Stimulated activated CD8-positive, alpha-beta memory T cell treated with anti-CD3 and anti-CD28 coated beads, Interleukin-7, amount 100 ng/mL, for 24 hours (primary cell): Measurements from ENCODE around the gene MRPS14.

Source experiments
- DNase-seq: peaks from one replicate; pipeline ENCODE4 v3.0.0-alpha.2; 2020; ENCODE audit warnings: low read depth

The MRPS14 gene

DNA sequence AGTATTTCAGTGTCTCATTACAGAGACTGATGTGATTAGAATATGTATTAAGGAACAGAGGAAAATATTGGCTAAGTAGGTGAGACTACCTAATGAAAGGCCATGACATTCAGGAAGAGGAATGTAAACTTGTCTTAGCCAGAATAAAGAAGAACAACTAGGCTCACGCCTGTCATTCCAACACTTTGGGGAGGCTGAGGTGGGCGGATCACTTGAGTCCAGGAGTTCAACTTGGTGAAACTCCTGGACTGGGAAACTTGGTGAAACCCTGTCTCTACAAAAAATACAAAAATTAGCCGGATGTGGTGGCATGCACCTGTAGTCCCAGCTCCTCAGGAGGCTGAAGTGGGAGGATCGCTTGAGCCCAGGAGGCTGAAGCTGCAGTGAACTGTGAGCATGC lies 38.3 kb downstream of the MRPS14 start:
- DNase-seq = no peak

GRCh38 chr1:174982971-174983689 lies 40.1 kb downstream of the MRPS14 start:
- no peak for DNase-seq

- DNase-seq = no peak
Measured at GRCh38 chr1:174976436-174977108, 46.7 kb downstream of the MRPS14 start.

DNA sequence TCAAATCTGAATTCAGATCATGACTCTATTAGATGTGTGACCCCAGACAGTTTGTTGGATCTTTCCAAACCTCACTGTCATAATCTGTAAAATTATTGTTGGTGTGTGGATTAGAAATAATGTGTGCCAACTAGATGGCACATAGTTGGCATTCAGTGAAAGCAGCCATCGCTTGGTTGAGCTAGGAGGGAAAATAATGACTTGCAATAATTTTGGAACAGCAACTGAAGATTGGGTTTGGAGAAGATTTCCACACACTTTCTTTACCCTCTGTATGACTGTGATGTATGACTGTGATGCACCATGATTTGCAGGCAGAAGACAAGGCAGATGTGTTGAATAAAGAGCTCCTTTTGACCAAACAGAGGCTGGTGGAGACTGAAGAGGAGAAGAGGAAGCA lies 47.5 kb downstream of the MRPS14 start:
- no peak for DNase-seq

DNA sequence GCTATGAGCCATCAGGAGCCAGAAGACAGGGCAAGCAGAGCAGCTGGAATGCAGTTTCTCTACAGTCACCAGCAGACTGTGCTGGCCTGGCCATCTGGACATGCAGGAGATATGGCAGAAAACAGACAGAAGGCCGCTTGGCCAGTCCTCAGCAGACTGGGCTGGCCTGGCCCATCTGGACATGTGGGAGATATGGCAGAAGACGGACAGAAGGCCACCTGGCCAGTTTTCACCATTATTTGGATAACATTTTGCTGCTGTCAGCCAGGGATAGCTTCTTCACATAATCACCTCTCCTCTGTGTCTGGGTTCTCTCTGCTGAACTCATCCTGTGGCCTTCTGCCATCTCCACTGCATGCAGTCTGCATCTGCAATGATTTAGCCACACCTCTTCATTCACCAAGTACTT lies 48.5 kb downstream of the MRPS14 start:
- DNase-seq = no peak

DNA sequence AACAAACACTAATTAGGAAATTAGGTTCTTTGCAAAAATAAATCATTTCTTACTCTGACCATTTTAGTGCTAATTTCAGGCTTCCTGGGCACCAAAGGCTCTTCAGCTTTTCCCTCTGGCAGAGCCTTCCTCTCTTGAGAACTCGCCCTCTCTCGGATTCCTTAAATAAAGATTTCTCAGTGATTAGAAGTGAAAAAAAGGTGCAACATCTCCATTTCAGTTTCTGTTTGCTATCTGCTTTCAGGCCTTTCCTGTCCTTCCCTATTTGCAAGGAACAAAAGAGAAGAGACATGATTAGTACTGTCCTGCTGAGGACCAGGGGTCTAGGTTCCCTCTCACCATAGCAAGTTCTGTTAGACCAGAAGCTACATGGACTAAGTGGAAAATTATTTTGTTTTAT lies 51.3 kb downstream of the MRPS14 start:
- DNase-seq = no peak

DNA sequence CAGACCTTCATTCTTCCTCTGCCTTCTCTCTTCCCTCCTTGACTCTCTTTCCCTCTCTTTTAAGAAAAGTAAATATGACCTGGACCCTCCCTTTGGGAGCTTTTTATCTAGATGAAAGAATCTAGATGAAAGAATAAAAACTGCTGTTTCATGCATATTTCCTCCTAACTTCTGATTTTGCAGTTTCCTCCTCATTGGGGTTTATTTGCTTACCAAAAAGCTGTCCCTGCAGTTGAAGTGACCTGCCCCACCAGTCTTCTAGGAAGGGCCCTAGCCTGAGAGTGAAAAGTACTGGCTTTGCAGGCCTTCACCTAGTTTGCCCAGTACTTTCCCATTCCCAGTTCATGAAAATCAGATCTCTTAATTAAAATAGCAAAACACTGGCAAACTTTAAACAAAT lies 51.8 kb downstream of the MRPS14 start:
- no peak for DNase-seq

- no peak for DNase-seq
Measured at GRCh38 chr1:174969977-174970376, 53.2 kb downstream of the MRPS14 start.

DNA sequence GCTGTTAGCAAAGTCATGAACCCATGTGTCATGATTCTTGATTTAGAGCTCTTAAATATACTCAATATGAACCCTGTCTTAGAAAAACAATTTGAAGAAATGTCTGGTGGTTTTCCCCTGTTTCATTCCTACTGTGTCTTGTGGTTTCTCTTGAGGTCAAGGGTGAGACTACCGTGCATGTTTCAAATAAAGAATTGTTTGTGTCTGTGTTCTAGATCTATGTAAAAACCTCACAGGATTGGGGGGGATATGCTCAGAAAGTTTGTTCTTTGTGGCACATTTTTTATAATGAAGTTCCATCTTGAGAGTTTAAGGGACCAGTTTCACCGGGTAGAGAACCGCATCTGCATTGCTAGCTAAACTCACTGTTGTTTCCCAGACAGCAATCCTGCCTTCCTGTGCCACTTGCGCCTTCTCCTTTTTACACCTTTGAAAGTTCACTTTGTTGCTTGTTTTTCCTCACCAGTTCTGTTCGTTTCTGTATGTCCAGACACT lies 54.4 kb downstream of the MRPS14 start:
- no peak for DNase-seq

DNA sequence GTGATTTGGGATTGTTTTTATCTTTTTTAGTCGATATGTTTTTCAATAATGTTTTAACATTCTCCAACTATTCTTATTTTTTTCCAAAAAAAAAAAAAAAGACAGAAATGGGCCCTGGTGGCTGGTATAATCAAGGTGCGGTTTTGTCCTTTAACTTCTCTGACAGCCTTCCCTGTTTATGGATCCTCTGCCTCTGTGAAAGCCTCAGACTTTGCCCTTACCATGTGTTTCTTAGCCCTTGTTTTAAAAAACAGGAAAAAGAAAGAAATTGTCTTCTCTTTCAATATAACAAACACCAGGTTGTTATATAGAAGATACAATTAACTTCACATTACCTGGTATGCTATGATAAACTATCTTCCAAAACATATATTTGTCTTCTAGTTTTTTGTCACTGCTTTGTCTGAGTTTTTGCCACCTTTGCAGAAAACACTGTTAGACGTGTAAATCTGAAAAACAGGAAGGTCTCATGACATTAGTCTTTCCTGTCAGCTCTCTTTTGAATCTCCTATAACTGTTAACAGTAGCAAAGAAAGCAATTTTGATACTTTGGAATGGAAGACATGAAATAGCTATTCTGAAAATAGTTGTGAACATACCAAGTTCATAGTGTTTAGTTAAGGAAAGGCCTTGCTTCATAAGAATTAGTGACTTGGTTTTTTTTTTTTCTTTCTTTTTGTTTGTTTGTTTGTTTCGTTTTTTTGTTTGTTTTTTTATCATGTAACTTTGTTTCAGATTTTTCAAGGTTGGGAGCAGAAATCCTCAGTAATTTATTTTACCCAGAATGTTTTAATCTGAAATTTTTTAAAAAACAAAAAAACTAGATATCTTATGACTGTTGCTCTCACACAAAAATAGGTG lies 55.1 kb downstream of the MRPS14 start:
- no peak for DNase-seq

GRCh38 chr1:174966008-174966572 lies 57.1 kb downstream of the MRPS14 start:
- DNase-seq = no peak

DNA sequence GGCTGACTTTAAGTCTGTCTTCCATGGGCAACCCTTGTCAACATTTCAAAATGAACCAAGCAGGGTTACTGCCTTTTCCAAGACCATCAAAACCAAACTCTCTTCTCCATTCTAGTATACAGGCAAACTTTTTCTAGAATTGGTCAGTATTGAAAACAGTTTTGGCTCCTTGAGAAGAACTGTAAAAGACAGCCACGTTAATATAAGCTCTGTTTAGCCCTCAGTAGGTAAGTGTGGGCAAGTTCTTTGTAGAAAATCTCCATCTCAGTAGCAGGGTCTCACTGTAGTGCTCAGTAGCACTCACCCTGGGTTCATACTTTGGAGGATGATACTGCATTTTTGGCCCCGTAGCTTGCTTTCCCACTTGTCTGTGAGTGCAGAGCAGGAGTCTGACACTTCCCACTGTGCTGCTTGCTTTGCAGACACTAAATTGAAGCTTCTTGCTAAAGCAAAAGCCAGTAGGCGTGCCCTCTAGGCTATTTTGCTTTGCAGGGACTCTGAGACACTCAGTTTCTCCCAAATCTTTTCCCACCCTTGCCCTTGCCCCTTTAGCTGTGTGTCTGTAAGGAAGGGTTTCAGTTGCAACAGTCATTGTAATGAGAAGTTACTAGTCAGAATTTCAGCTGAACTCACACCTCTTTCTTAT lies 57.7 kb downstream of the MRPS14 start:
- no peak for DNase-seq

DNA sequence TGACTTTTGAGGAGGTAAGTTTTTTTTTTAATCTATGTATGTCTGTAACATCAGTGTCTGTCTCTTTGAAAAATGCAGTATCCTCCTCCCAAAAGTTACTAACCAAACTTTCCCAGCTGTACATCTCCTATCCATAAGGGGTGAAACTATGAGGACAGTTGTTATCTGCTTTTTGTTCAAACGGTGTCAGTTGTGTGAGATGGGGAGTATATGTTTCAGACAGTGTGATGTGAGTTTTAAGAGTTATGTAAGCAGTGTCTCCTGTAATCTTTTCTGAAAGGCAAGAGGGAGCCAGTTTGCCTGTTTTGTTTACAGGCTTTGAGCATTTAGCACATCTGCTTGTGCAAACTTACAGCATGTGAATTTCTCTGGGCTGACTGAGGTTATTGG lies 58.3 kb downstream of the MRPS14 start:
- no peak for DNase-seq

DNA sequence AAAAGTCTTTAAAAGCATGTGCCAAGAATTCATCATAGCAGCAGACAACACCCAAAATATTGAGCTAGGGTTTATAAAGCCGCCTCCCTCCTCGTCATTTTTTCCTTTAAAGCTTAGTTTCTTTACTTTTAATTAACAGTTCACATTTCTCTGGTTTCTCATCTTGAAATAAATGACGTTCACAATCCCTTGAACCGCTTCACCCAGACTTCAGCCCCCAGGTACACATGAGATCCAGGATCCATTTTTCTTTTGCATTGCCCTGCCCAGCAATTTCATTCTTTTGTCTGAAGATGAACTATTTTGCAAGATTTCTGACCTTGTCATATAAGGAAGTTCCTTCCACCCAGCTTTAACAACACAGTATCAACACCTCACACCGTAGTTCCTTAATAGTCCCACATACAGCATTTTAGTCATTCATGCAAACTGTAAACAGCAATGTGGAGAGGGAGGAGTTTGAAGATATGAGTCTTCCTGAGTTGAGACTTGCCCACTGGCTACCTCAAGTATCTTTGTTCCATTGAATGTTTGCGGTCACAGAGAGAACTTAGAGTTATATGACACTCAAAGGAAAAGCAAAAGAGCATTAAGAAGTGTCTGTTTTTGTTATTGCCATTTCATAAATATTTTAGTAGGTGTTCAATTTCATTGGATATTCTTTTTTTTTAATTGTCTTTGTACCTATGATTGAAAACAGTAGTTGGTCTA lies 58.8 kb downstream of the MRPS14 start:
- no peak for DNase-seq

GRCh38 chr1:174963529-174964125 lies 59.6 kb downstream of the MRPS14 start:
- DNase-seq = no peak
